Stimulated activated CD8-positive, alpha-beta memory T cell treated with anti-CD3 and anti-CD28 coated beads, Interleukin-12 subunit alpha, Interleukin-12 subunit beta, amount 100 ng/mL, for 24 hours (primary cell): ENCODE measurements around the gene AGA.

Experiments used
- DNase-seq: peaks from one replicate; pipeline ENCODE4 v3.0.0-alpha.2; 2020; ENCODE audit errors: extremely low read depth

AGA gene

DNA sequence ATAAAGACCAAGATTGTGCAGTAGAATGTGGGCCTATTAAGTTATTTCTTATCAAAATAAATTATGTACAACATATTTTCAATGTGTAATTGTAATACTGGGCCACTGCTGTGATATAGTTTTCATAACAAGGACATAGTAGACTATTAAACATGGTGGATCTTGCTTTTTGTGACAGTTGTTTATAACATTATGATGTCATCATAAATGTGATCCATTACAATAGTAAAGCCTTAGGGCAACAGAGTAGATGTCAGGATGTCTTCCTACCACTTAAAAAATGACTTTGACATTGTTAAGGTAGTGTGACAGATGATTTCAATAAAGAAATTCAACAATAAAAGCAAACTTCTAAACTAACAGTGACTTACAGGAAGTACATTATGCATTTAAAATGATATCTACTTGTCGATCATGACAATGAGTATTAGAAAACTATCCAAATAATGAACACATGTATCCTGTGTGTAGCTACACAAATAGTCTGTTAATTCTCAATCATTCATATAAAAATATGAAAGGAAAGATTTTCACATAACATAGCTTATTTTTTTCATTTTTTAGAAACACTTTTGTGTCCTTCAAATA lies 5.3 kb upstream of the AGA start:
- DNase-seq: no peak

DNA sequence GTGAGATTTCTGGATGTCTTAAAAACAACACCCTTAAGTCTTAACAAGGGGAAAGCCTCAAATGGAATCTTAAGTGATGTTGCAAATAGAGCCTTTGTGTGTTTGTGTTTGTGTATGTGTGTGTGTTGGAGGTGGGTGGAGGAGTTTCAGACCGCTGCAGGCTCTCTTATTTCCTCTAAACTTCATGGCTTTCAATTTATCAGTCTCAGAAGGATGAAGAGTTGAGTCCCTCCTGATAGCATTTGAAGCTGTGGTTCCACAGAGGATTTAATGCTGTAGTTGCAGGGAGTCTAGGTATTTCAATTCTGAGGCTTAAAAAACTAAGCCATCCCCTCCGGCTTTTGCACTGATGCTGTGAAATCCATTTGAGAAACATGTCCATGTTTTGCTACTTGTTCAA lies 4.3 kb upstream of the AGA start:
- DNase-seq: no peak

DNA sequence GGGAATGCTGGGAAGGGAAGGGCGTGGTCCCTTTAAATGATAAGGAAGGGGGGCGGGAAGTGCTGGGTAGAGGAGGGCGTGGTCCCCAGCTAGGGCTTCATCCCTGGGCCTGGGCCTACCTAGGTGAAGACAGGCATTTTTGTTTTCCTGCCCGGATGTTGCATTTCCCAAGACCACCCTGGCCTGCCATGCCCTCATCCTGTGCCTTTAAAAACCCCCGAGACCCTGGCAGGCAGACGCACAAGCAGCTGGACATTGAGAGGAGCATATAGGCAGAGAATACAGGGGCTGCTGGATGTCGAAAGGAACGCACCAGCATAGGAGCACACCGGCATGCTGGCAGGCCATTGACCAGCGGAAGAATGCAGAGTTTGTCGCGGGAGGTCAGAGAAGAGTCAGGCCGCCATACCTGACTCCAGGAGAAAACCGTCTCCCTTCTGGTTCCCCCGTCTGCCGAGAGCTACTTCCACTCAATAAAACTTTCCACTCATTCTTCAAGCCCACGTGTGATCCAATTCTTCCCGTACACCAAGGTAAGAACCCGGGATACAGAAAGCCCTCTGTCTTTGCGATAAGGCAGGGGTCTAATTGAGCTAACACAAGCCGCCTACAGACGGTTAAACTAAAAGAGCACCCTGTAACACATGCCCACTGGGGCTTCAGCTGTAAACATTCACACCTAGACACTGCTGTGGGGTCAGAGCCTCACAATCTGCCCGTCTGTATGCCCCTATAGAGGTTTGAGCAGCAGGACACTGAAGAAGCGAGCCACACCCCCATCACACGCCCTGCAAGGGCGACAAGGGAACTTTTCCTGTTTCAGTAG lies 2.9 kb upstream of the AGA start:
- no peak for DNase-seq

DNA sequence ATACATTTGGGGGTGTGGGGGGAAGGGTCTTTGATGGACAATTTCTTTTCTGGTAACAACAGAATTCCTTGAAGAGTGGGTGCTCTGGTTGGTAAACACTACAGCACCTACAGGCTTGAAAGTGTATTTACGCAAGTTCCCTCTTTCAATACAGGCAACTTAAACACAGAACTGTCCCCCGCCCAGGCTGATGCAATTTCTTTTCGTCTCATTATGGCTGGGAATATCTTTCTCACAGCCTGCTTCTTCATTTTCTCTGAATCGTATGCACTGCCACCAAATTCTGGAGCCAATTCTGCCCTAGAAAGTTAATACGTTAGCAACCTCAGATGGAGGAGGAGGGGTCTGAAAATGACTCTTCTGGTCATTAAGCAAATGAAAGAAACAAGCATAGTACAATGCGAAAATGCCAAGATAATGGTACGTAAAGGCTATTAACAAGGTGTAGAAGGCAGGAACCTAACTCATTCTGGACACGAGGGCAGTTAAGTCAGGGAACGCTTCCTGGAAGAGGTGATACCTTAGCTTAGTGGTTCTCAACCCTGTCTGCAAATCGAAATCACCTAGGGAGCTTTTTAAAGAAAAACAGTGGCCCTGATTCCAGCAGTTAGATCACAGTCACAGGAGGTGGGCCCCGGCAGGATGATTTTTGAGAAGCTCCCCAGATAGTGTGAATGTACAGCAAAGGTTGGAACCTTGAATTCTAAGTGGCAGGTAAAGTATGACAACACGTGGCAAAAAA lies 1.0 kb downstream of the AGA start:
- DNase-seq: no peak

DNA sequence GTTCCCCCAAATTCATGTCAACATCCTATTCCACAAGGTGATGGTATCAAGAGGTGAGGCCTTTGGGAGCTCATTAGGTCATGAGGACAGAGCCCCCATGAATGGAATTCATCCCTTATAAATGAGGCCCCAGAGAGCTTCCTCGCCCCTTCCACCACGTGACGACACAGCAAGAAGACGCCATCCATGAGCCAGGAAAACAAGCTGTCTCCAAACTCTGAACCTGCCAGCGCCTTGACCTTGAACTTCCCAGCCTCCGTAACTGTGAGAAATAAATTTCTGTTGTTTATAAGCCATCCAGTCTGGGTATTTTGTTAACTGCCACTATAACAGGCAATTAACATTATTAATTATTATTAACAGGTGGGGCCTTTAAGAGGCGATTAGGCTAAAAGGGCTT lies 5.8 kb downstream of the AGA start:
- DNase-seq: no peak

DNA sequence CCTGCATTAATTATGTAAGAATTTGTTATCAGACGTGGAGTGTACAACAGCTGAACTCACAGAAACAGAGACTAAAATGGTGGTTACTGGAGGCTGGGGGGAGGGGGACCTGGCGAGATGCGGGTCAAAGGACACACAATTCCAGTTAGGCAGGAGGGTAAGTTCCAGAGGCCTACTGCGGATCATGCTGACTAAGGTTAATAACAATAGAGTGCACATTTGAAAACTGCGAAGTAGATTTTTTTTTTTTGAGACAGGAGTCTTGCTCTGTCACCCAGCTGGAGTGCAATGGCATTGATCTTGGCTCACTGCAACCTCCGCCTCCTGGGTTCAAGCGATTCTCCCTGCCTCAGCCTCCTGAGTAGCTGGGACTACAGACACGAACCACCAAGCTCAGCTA lies 7.6 kb downstream of the AGA start:
- no peak for DNase-seq

DNA sequence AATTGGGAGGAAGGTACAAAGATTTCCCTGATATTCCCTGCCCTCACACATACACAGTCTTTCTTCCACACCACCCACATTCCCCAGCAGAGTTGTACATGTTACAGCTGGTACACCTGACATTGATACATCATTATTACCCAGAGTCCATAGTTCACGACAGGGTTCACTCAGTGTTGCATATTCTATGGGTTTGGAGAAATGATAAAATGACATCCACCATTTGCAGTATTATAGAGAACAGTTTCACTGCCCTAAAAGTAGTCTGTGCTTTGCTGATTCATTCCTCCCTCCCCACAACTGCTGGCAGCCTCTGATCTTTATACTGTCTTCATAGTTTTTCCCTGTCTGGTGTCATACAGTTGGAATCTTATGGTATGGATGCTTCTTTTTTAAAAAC lies 15.0 kb downstream of the AGA start:
- DNase-seq: no peak

DNA sequence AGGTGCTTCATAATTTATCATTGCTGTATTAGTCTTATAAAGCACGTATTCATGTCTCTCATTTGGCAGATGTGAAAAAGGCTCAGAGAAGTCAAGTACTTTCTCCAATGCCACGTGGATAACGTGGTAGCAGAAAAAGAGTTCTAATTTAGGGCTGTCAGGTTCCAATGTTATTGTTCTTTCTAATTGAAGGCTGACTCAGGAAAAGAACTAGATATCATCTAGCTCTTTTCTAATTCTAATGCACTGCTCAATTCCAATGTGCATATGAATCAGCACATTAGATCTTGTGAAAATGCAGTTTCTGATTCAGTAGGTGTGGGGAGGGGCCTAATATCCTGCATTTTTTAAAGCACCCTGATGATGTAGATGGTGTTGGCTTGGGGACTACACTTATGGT lies 22.8 kb downstream of the AGA start:
- no peak for DNase-seq

DNA sequence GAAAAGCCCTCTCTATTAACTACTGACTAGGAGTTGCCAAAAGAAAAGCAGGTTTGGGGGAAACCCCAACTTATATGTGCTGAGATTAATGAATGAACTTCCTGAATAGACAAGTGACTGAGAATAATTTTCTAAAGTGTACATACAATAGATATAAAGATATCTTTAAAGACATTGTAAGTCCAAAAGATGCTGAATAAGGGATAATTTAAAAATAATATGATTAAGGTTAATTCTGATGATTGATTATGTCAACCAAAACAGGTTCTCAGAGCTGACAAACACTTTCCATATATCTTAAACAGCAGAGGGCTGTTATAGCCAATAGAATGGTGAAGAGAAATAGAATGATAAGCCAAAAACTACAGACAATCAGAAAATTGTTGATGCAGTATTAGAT lies 28.6 kb downstream of the AGA start:
- DNase-seq: no peak

DNA sequence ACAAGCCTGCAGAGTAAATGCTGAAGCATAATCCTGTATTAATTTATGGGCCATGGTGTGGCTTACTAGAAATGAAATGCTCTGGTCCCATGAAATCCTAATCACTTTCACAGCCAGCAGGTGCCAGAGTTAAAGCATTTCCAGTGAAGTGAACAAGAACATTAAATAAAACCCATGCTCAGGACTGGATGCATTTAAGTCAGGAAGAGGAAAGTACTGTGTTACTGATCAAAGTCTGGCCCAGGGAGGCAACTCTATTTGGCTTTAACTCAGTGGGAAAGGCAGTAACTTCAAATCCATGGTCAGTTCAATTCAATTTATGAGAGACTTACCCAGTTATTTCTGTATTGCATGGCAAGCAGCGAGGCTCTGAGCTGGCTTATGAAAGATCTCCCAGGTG lies 29.2 kb downstream of the AGA start:
- DNase-seq: no peak

DNA sequence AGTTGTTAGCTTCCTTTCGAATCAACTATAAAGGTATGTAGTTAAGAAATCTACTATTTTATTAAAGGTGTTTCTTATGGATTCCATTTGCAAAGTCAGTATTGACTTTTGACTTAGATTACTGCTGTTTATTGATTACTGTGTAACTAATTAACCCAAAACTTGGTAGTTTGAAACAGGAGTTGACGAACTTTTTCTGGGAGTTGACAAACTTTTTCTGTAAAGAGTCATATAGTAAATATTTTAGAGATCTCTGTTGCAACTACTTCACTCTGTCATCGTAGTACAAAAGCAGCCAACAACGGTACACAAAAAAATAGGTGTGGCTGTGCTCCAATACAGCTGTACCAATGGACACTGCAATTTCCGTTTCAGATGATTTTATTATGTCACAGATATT lies 30.2 kb downstream of the AGA start:
- DNase-seq: no peak

DNA sequence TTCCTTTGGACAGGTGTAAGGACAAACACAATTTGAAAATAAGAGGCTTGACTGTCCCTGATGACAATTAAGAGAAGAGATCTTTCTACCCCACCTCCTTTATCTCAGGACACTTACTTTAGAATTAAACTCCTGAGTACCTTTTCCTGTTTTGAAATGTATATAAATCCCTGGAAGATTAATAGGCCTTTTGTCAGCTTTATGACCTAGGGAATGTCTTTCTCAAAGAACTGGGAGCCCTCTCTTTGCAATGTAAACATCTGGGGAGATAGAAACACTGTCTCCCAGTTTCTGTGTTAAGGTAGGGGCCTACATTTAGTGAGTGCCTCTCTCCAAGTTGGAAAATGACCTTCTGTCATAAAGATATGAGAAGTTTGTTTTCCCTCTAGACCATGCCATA lies 31.7 kb downstream of the AGA start:
- no peak for DNase-seq

DNA sequence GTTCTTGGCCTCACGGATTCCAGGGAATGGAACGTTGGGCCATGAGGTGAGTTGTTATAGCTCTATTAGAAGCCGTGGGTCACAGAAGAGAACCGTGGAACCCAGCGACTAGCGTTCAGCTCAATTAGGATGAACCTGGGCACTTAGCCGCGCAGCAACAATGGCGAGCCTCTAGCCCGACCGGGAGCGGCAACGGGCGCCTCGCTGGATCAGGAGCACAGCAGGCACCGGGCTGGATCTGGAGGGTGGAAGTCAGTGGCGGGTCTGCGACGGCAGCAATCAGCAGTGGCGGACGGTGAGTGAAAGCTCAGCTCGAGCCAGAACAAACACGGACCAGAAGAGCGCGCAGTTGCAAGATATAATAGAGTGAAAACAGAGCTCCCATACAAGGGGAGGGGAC lies 34.2 kb downstream of the AGA start:
- DNase-seq: no peak

DNA sequence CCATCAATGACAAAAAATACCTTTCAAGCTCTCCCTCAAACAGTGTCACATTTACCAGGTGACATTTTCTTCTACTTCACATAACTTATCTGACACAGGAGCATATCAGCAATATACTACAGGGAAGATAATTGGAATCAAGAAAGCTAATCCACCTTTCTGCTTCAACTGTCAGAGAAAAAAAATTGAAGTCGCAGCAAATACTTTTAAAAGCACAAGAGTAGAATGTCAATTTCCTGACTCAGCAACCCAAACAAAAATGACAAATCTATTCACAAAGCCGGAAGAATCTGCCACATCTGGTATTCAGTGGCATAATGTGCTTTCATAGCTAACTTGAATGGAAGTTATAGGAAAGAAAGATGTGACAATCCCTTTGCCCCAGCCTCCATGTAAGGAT lies 36.7 kb downstream of the AGA start:
- DNase-seq: no peak

DNA sequence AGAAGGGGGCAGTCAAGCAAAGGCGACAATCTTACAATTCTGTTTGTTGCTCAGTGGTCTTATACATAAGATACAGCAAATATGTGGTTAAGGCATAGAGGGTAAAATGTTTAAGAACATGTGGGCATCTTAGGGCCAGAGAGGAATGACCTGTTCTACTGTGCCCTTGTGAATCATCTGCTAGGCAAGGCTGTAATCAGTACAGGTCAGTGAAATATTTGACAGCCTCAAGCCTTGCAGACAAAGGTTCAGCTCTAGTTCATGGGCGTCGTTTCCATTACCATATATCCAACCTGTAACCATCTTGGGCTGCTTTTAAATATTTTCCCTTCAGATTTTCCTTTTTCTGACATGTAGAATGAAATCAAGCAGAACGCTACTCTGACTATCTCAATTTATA lies 37.3 kb downstream of the AGA start:
- DNase-seq: no peak

DNA sequence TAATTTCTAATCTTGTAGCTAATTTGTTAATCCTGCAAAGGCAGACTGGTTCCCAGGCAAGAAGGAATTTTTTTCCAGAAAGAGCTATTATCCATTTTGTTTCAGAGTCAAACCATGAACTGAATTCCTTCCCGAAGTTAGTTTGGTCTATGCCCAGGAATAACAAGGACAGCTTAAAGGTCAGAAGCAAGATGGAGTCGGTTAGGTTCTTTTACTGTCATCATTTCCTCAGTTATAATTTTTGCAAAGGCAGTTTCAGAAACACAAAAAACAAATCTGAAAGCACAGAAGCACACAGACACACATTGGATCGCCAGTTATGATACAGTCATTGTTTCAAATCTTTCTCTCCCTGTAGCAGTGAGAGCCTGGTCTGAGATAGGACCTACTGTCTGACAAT lies 37.9 kb downstream of the AGA start:
- DNase-seq: no peak

DNA sequence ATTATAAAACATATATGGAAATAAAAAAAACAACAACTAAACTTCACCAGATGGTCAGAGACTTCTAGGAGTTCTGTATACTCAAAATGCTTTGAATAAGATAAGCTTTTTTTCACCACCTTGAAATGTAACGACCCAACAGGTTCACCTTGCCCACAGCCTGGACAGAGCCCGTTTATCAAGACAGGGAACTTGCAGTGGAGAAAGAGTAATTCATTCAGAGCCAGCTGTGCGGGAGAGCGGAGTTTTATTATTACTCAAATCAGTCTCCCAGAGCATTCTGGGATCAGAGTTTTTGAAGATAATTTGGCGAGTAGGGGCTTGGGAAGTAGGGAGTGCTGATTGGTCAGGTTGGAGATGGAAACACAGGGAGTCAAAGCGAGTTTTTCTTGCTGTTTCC lies 38.5 kb downstream of the AGA start:
- no peak for DNase-seq

DNA sequence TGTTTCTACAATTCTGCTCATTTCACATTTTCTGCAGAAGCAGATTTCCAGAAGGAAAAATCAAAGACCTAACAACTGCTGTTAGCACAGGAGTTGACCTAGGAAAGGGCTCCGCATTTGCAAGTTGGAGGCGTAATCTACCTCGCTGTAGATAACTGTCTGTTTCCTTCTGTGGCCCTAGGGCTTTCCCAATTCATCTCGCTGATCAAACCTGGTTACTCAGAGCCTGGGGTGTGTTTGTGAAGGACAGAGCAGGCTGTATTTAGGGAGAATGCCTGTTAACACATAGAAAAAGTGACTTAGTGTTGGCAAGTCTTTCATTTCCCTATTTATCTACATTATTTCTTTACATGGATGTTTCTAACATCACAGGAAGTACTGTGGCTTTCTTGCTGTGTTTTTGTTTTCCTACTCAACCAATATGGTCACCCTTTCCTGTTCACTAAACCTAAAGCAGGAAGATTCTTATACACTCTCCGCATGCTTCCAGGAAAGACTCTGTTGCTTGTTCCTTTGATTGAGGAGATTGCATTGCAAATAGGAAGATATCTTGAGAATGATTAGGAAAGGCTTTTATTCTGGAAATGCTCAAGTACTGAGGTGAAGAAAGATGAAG lies 40.5 kb downstream of the AGA start:
- no peak for DNase-seq

DNA sequence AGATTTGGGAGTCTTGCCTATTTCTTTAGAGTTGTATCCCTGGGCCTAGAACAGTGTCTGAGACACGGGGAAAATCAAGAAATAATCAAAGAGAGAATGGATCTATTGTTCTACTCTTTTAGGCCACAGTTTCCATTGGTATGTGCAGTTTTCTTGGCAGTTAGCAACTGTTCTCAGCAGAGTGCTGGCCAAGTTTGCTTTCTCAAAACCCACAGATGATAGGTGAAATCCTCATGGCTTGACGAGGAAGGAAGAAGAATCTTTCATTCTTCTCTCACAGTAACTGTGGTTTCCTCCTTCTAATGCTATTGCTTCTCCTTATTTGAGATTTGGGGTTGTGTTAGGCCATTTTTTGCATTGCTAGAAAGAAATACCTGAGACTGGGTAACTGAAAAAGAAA lies 42.2 kb downstream of the AGA start:
- DNase-seq: no peak

DNA sequence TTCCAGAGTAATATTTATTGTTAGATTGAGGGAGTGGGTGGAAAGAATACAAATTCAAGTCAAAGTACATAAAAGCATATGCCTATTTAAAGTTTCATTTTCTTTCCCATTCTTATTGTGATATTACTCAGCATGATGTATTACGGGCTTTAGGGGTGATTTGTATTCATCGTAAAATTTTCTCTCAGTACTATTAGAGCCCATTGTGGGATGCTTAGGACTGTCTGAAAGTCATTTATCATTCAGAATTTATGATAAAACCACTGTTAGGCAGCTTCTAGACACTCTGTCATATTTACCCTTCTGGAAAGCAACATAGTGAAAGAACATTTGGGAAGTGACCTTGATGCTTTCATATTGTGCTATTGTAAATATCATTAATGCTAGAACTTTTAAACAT lies 45.9 kb downstream of the AGA start:
- DNase-seq: no peak

DNA sequence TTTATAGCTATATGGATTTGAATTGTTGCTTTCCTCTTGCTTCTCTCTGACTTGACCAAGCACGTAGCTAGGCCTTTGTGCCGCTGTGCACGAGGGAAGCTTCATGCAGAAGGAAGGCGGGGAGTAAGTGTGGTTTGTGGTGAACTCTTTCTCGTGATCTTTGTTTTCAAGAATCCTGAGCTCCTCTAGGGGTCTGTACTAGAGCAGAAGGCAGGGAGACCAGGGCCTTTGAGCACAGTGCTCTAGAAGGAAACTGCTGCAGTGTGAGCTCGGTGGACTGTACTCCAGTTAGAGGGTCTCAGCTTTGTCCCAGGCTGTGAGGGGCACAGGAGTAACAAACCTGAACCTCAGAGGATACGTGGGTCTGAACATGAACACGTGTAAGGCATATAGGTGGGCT lies 49.0 kb downstream of the AGA start:
- DNase-seq: no peak

DNA sequence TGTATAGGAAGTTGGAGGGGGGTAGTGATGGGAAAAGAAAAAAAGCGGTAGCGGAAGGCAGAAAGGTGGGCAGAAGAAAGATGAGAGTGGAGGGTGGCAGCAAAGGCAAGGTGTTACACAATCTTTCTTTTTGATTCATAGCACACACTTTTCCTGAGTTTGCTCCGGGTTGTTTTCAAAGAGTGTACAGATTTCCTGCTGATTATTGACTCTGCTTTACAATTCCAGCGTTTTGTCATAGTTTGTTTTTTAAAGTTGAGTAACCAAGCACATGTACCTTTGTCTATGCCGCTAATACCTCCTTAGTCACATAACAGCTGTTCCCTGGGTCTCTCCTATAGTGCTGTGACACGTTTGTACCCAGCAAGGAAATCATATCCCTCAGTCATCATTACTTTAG lies 50.3 kb downstream of the AGA start:
- no peak for DNase-seq

DNA sequence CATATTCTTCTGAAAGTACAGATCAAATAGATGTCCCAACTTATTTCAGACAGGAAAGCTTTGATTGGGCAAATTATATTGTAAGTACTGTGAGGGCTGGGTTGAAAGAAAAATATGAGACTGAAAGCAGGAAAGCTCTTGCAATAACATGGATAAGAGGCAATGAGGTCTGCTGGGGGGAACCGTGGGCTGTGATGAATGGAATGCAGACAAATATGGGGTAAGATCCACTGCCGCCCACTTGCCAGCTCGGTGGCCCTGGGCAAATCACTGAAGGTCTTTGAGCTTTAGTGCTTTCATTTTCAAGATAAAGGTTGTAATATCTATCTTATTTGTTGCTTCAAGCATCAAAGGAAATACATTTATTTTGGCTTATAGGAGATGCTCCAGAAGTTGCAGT lies 51.0 kb downstream of the AGA start:
- no peak for DNase-seq
